ENCODE results near the gene CACNB1. TPM values are rescaled to one million over a fixed set of nuclear protein-coding genes. Genes with fewer than 3 reads are reported as not detected.

The CACNB1 gene
- total and polyA plus RNA-seq, 2 of the 13 experiments (the other 11 are each of a cell fraction or from before 2014, with no cell fraction given): 0.75 to 1.5 TPM

DNA sequence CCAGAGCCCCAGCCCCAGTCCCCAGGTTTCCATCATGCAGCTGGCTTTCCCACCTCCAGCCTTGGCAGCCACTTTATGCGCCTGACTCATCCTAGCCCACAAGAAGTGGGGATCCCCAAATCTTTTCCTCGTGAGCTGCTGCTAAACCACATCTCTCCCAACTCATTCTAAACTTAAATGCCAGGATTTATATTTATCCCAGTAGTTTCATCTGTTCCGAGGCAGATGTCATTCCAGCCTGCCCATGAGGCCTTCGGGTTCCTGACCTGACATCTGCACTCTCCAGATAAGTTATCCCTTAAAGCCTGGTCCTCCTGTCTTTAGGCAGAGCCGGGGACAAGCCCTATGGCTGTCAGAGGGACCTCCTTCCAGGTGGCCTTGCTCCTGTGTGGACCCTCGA is 62.6 kb downstream of the CACNB1 start:
- Histone ChIP-seq H2AFZ (ENCODE audit: low read length) (no peak overlapping the region), H3K4me2 (ENCODE audit: low read depth, low read length) (no peak overlapping the region), H4K20me1 (ENCODE audit: insufficient read depth, low read length) (no peaks in the 10 kb centered on the region), H3K9ac (ENCODE audit: insufficient read depth, low read depth, low read length) (no peak overlapping the region), H3K4me1 (ENCODE audit: insufficient read depth, low read length) (no peaks in the 10 kb centered on the region), H3K36me3 (replicated peaks in 1 of 2; ENCODE audit: control insufficient read depth in 1 of 2, insufficient read depth in 2 of 2, low read length in 2 of 2) (no peaks in the 10 kb centered on the region), H3K9me3 (ENCODE audit: low read length) (no peaks in the 10 kb centered on the region), H3K79me2 (ENCODE audit: insufficient read depth, low read length) (no peaks in the 10 kb centered on the region), H3K27ac (ENCODE audit: extremely low read length, insufficient read depth, low read length) (no peak overlapping the region), H3K4me3 (replicated peaks in 1 of 3; ENCODE audit: insufficient read depth in 1 of 3, low read depth in 2 of 3, low read length in 3 of 3) (no peak overlapping the region), H3K27me3 (ENCODE audit: control insufficient read depth in 1 of 2, insufficient read depth in 2 of 2, low read length in 2 of 2) (peaks cover 4 to 41% of the 10 kb centered on the region in 2 experiments)
- FAIRE-seq (no peak), DNase-seq (ENCODE audit: low spot score) (no peak), ATAC-seq (no peak)
- POLR2A ChIA-PET: interaction anchor here (0.6 kb wide), 1 partner anchor 535 kb away, joined by 3 read pairs; no protein-coding TSS in a partner anchor
- CTCF ChIA-PET (ENCODE audit: low intra/inter-chr PET ratio, low total read pairs): no interaction called here
- no TSS peak for BruUV-seq (replicated peaks)
- WGBS (ENCODE audit: low lambda C conversion rate): 25% methylated on average over 6 of the region's 6 CpGs
- in situ Hi-C loops (cut with HindIII; ENCODE audit: extremely low pct_ligation_motif_present, low pct_unique_long_range_greater_than_20kb) (no loop called here), intact Hi-C loops (cut with micrococcal nuclease; ENCODE audit: unreplicated experiment) (no loop called here)
- TF ChIP-seq, protein P1, sequence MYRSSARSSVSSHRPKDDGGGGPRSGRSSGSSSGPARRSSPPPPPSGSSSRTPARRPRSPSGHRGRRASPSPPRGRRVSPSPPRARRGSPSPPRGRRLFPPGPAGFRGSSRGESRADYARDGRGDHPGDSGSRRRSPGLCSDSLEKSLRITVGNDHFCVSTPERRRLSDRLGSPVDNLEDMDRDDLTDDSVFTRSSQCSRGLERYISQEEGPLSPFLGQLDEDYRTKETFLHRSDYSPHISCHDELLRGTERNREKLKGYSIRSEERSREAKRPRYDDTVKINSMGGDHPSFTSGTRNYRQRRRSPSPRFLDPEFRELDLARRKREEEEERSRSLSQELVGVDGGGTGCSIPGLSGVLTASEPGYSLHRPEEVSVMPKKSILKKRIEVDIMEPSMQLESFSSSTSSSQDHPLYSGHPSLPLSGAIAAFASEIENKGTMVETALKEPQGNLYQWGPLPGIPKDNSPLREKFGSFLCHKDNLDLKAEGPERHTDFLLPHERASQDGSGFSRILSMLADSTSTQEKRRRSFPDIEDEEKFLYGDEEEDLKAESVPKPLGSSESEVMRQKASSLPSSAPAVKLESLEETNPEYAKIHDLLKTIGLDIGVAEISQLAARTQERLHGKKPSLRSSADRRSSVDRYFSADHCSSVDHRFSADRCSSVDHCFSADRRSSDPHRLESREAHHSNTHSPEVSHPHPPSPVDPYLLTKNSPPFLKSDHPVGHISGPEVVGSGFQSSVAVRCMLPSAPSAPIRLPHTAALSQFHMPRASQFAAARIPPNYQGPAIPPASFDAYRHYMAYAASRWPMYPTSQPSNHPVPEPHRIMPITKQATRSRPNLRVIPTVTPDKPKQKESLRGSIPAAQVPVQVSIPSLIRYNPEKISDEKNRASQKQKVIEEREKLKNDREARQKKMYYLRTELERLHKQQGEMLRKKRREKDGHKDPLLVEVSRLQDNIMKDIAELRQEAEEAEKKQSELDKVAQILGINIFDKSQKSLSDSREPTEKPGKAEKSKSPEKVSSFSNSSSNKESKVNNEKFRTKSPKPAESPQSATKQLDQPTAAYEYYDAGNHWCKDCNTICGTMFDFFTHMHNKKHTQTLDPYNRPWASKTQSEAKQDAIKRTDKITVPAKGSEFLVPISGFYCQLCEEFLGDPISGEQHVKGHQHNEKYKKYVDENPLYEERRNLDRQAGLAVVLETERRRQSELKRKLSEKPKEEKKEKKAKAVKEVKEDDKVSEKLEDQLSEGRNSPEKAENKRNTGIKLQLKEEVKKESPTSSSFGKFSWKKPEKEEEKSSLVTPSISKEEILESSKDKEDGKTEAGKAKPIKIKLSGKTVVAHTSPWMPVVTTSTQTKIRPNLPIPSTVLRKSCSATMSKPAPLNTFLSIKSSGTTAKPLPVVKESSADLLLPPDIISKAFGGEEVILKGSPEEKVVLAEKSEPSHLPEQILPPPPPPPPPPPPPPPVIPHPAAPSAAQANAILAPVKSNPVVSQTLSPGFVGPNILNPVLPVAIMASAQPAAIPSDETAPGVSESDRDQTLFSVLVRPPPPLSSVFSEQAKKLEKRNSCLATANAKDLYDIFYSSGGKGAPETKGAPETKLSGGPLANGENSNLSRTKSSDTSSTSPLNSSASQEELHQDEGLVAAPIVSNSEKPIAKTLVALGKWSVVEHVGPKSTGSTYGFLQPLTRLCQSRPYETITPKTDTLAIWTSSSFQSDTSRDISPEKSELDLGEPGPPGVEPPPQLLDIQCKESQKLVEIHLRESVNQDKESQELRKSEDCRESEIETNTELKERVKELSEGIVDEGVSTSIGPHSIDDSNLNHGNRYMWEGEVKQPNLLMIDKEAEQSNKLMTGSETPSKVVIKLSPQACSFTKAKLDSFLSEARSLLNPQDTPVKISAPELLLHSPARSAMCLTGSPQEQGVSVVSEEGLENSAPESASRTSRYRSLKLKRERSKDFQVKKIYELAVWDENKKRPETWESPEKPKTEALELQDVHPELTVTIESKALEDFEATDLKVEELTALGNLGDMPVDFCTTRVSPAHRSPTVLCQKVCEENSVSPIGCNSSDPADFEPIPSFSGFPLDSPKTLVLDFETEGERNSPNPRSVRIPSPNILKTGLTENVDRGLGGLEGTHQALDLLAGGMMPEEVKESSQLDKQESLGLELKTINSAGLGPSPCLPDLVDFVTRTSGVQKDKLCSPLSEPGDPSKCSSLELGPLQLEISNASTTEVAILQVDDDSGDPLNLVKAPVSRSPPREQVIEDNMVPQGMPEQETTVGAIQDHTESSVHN (CRISPR knock-in tag; IDR thresholded peaks at IDR 0.05): no peak
- TF ChIP-seq FOXO1 (CRISPR knock-in tag; IDR thresholded peaks at IDR 0.05) (no peak), CENPT (CRISPR knock-in tag; IDR thresholded peaks at IDR 0.05; ENCODE audit: low read depth) (no peak), SP140L (CRISPR knock-in tag; IDR thresholded peaks at IDR 0.05; ENCODE audit: borderline replicate concordance) (no peak), ZNF225 (CRISPR knock-in tag; IDR thresholded peaks at IDR 0.05) (no peak), U2AF1 (optimal IDR thresholded peaks at IDR 0.05; ENCODE audit: low read depth, low read length) (no peak), ZNF446 (CRISPR knock-in tag; IDR thresholded peaks at IDR 0.05) (no peak)
- TF ChIP-seq, protein P2, sequence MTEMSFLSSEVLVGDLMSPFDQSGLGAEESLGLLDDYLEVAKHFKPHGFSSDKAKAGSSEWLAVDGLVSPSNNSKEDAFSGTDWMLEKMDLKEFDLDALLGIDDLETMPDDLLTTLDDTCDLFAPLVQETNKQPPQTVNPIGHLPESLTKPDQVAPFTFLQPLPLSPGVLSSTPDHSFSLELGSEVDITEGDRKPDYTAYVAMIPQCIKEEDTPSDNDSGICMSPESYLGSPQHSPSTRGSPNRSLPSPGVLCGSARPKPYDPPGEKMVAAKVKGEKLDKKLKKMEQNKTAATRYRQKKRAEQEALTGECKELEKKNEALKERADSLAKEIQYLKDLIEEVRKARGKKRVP (CRISPR knock-in tag; IDR thresholded peaks at IDR 0.05): no peak
- TF ChIP-seq, protein P3, sequence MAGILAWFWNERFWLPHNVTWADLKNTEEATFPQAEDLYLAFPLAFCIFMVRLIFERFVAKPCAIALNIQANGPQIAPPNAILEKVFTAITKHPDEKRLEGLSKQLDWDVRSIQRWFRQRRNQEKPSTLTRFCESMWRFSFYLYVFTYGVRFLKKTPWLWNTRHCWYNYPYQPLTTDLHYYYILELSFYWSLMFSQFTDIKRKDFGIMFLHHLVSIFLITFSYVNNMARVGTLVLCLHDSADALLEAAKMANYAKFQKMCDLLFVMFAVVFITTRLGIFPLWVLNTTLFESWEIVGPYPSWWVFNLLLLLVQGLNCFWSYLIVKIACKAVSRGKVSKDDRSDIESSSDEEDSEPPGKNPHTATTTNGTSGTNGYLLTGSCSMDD (CRISPR knock-in tag; IDR thresholded peaks at IDR 0.05): no peak
- TF ChIP-seq, protein P4, sequence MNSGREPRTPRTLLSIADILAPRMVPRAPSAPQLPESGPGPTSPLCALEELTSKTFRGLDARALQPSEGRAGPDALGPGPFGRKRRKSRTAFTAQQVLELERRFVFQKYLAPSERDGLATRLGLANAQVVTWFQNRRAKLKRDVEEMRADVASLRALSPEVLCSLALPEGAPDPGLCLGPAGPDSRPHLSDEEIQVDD (CRISPR knock-in tag; IDR thresholded peaks at IDR 0.05; ENCODE audit: borderline replicate concordance): no peak
- TF ChIP-seq, protein P5, sequence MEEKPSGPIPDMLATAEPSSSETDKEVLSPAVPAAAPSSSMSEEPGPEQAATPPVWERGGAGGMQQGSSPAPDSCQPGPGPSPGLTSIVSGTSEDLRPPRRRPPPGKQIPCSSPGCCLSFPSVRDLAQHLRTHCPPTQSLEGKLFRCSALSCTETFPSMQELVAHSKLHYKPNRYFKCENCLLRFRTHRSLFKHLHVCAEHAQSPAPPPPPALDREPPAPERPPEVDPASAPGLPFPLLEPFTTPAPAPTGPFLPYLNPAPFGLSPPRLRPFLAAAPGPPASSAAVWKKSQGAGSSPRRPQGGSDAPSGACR (CRISPR knock-in tag; IDR thresholded peaks at IDR 0.05): no peak
- TF ChIP-seq, protein P6, sequence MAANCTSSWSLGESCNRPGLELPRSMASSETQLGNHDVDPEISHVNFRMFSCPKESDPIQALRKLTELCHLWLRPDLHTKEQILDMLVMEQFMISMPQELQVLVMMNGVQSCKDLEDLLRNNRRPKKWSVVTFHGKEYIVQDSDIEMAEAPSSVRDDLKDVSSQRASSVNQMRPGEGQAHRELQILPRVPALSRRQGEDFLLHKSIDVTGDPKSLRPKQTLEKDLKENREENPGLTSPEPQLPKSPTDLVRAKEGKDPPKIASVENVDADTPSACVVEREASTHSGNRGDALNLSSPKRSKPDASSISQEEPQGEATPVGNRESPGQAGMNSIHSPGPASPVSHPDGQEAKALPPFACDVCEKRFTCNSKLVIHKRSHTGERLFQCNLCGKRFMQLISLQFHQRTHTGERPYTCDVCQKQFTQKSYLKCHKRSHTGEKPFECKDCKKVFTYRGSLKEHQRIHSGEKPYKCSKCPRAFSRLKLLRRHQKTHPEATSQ (CRISPR knock-in tag; IDR thresholded peaks at IDR 0.05; ENCODE audit: borderline replicate concordance): no peak
